Nephron progenitor cell (in vitro differentiated cells): ENCODE results near the gene NPAS3.

Source experiments
- DNase-seq: peaks from one replicate; pipeline ENCODE4 v3.0.0; 2021
- H3K27ac Mint-ChIP-seq: 2 replicates; pipeline ENCODE4 v1.8.0; 2021; ENCODE audit warnings: mild to moderate bottlenecking, moderate library complexity, mixed read lengths
- H3K27me3 Mint-ChIP-seq: 2 replicates; pipeline ENCODE4 v1.8.0; 2021; ENCODE audit warnings: mild to moderate bottlenecking, low read depth, mixed read lengths; ENCODE audit not compliant: poor library complexity
- H3K36me3 Mint-ChIP-seq: 2 replicates; pipeline ENCODE4 v1.8.0; 2021; ENCODE audit warnings: low read depth, mixed read lengths
- H3K4me1 Mint-ChIP-seq: 2 replicates; pipeline ENCODE4 v1.8.0; 2021; ENCODE audit warnings: mixed read lengths
- H3K4me3 Mint-ChIP-seq: 2 replicates; pipeline ENCODE4 v1.8.0; 2021; ENCODE audit warnings: mild to moderate bottlenecking, moderate library complexity, mixed read lengths
- H3K9me3 Mint-ChIP-seq: 2 replicates; pipeline ENCODE4 v1.8.0; 2021; ENCODE audit warnings: mild to moderate bottlenecking, moderate library complexity, mixed read lengths
- TF ChIP-seq, protein P1 (sequence below): fragments of 200-600 bp; sonication (generic); IDR thresholded peaks from 2 replicates; pipeline ENCODE4 v1.5.0; 2021; ENCODE audit warnings: antibody characterized with exemption

NPAS3 gene

DNA sequence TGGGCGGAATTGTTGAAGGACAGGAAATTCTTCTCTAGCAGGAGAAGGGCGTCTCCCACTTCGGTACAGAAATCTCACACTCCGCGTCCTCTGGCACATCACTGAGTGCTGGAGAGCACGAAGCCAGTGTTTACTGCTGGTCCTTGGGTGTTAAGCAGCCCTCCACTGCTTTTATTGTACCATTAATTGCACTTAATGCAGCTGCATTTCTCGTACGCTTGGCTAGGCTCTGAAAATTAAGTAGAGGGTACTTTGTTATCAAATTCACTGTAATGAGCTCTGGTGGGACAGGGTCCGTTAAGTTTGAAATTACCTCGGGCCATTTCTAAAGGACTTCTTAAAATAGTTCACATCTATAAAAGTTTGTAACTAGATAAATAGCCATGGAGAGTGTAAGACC is 411.2 kb downstream of the NPAS3 start:
- Mint-ChIP-seq H3K27me3 (peaks cover 6% of the 10 kb centered on the region), H3K27ac (peak overlapping the region; percentile 16), H3K36me3 (no peaks in the 10 kb centered on the region), H3K9me3 (no peaks in the 10 kb centered on the region), H3K4me1 (peaks cover 38% of the 10 kb centered on the region), H3K4me3 (peak overlapping the region; percentile 43)
- DNase-seq, result peak; percentile 6
- TF ChIP-seq, protein P1, sequence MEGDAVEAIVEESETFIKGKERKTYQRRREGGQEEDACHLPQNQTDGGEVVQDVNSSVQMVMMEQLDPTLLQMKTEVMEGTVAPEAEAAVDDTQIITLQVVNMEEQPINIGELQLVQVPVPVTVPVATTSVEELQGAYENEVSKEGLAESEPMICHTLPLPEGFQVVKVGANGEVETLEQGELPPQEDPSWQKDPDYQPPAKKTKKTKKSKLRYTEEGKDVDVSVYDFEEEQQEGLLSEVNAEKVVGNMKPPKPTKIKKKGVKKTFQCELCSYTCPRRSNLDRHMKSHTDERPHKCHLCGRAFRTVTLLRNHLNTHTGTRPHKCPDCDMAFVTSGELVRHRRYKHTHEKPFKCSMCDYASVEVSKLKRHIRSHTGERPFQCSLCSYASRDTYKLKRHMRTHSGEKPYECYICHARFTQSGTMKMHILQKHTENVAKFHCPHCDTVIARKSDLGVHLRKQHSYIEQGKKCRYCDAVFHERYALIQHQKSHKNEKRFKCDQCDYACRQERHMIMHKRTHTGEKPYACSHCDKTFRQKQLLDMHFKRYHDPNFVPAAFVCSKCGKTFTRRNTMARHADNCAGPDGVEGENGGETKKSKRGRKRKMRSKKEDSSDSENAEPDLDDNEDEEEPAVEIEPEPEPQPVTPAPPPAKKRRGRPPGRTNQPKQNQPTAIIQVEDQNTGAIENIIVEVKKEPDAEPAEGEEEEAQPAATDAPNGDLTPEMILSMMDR, result no peak

DNA sequence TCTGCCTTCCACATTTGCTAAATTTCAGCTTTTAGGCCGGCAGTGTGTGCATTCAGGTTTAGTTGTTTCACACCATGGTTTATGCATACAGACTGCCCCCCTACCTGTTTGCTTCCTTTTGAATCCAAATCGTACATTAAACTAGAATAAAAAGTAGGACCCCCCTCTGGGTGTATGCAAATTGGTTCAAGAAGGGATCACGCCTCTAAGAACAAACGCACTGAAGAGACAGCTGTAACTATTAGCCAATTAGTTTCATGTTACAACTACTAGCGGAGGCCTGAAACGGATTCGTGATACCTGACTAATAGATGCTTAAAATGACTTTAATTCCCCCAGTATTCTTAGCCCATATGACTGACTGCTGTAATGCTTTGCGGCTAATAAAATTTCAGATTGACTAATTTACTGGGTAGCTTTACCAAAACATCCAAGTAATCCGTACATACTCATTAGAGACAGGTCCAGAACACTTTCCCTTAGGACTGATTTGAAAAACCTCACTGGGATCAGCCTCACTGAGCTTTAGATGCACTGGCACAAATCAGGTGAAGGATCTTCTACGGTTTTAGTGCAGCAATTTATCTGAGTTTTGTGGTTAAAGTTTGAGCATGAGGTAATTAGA is 411.8 kb downstream of the NPAS3 start:
- Mint-ChIP-seq H3K9me3 (no peaks in the 10 kb centered on the region), H3K4me3 (no peak overlapping the region), H3K4me1 (peaks cover 33% of the 10 kb centered on the region), H3K27me3 (peaks cover 10% of the 10 kb centered on the region), H3K27ac (no peak overlapping the region), H3K36me3 (no peaks in the 10 kb centered on the region)
- no peak for DNase-seq
- TF ChIP-seq, protein P1, result no peak

DNA sequence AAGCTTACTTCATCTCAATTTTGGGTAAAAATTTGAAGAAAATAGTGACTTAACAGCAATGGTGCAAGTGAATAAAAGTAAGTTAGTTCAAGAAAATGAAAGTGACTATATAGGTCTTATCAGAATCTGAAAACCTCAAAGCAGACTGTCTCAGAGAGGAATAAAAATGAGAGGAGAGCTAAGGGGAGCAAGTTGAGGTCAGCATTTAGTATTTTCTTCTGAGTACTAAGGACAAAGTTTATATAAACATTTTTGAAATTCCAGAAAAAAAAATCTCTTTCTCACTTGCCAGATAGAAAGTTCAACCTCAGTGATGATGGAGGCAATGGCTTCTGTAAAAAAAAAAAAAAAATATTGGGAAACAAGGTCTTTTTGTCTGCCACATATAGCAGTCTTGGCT is 414.1 kb downstream of the NPAS3 start:
- H3K9me3 Mint-ChIP-seq, result no peaks in the 10 kb centered on the region
- peaks cover 28% of the 10 kb centered on the region for H3K4me1 Mint-ChIP-seq
- TF ChIP-seq, protein P1, result no peak
- H3K27me3 Mint-ChIP-seq, result peaks cover 10% of the 10 kb centered on the region
- no peak overlapping the region for H3K27ac Mint-ChIP-seq
- H3K4me3 Mint-ChIP-seq, result no peak overlapping the region
- no peaks in the 10 kb centered on the region for H3K36me3 Mint-ChIP-seq
- DNase-seq, result no peak

DNA sequence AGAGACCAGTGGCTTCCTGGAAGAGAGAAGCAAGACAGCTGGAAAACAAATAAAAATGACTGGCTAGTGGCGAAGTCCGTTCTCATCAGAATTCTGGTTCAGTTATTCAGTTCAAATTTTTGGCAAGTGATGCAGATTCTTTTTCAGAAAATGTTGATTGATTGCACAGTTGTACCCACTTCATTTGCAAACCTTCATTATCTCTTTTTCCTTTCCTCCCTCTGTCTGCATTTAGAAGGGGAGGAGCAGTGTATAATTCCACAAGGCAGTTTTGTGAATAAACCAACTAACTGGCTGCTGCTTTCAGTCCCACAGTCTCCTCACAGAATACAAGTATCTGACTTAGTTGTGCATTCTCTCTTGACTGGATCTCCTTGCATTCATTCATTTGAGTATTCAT is 417.5 kb downstream of the NPAS3 start:
- H3K27me3 Mint-ChIP-seq, result peaks cover 10% of the 10 kb centered on the region
- no peak overlapping the region for H3K4me3 Mint-ChIP-seq
- H3K36me3 Mint-ChIP-seq, result no peaks in the 10 kb centered on the region
- TF ChIP-seq, protein P1, result no peak
- H3K4me1 Mint-ChIP-seq, result peaks cover 23% of the 10 kb centered on the region
- no peaks in the 10 kb centered on the region for H3K9me3 Mint-ChIP-seq
- H3K27ac Mint-ChIP-seq, result no peak overlapping the region
- no peak for DNase-seq

DNA sequence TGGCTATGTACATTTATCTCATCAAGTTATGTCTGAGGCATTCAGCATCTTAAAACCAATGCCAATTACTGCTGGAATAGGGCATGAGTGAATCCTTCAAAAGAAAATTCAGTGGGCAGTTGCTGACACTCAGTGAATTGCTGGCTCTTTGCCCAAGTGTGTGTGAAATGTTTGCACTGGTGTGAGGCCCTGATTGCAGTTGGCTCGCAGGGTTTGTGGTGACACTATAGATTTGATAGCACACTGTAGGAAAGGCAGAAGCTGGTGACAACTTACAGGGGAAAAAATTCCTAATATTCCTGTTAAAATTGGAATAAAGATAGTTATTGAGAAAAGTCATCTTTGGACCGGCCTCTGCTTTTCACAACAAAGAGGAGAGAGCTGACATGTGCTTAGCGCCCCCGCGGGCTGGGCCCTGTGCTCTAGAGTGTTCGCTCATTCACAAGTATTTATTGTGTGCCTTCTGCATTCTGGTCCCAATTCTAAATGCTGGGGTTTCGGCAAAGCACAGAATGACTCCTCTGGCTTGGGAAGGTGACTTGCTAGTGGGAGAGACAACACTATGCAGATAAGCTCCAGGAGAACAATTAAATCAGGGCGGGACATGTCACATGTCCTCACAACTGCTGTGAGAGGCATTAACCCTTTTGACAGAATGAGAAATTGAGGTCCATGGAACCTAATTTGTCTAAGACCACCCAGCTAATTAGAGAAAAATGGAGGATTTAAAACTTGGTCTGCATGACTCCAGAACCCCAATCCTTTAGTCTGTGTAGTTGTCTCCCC is 418.7 kb downstream of the NPAS3 start:
- Mint-ChIP-seq H3K27me3 (peaks cover 11% of the 10 kb centered on the region), H3K27ac (no peak overlapping the region), H3K9me3 (no peaks in the 10 kb centered on the region), H3K4me3 (no peak overlapping the region), H3K4me1 (peaks cover 29% of the 10 kb centered on the region), H3K36me3 (no peaks in the 10 kb centered on the region)
- DNase-seq, result no peak
- TF ChIP-seq, protein P1, result no peak
